GM12891 (cell line): Measurements from ENCODE around the gene CPEB4.

Experiments
- PAX5 ChIP-seq: IDR thresholded peaks from 2 replicates; pipeline ENCODE4 v1.6.1; 2011; ENCODE audit warnings: low read length, moderate library complexity, mild to moderate bottlenecking; ENCODE audit not compliant: insufficient read depth, severe bottlenecking
- POLR2A ChIP-seq: IDR thresholded peaks from 2 replicates; pipeline ENCODE4 v1.6.1; 2011; ENCODE audit warnings: low read depth, low read length, control low read depth
- POLR2AphosphoS5 ChIP-seq: IDR thresholded peaks from 2 replicates; pipeline ENCODE4 v1.6.1; 2011; ENCODE audit warnings: low read depth, low read length, control low read depth
- POU2F2 ChIP-seq: IDR thresholded peaks from 2 replicates; pipeline ENCODE4 v1.6.1; 2011; ENCODE audit warnings: low read depth, mild to moderate bottlenecking, control low read depth, low read length, moderate library complexity
- SPI1 ChIP-seq: IDR thresholded peaks from 2 replicates; pipeline ENCODE4 v1.6.1; 2011; ENCODE audit warnings: low read depth, low read length, control low read depth
- TAF1 ChIP-seq: IDR thresholded peaks from 2 replicates; pipeline ENCODE4 v1.6.1; 2011; ENCODE audit warnings: low read depth, low read length, control low read depth

DNA sequence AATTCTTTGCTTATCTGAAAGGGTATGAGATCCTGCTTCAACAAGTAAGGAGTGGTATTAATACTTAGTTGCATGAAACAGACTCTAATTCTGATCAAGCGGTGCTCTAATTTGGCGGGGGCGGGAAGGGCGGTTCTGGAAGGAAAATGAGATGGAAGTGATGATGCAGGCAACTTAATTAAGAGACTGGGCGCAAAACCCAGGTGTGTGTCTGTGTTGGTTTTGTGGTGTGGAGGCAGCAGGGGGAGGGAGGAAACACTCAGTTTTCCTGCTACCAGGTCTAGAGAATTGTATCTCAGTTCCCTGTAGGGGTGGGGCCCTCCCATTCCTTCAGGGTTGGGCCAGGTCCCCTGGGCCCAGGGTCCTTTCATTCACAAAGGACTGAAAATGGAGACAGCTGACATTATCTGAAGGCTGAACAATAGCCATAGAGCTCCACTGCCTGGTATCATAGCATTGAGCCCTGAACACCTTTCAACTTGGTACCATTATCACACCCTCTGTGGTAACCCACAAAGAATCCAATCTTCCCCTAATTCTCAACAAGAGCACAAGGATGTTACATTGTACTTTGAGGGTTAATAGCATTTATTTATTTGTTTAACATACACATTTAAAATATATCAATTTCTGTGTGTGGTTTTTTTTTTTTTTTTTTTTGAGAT, 83.7 kb downstream of the CPEB4 start:
- TF ChIP-seq TAF1 (no peak), POLR2AphosphoS5 (no peak), POLR2A (no peak), PAX5 (no peak), POU2F2 (no peak), SPI1 (no peak)
